Cardiac fibroblast (primary cell): ENCODE data around the gene SETMAR.

Source experiments
- DNase-seq, 2 donors: peaks; one replicate each; pipeline versions ENCODE4 v3.0.0 to v3.0.0-alpha.2; 2010; ENCODE audit warnings: low read depth in 2 of 2
- H3K4me3 ChIP-seq, 2 donors: replicated peaks in 1 of 2; 1 replicate in 1 of 2; 2 replicates in 1 of 2; pipeline ENCODE4 v1.5.1; 2011; ENCODE audit warnings: low read depth in 2 of 2, low read length in 2 of 2, mild to moderate bottlenecking in 2 of 2, moderate library complexity in 1 of 2
- CTCF ChIP-seq: IDR thresholded peaks from one replicate; pipeline ENCODE4 v1.5.1; 2011; ENCODE audit warnings: low read depth, mild to moderate bottlenecking, low read length, inconsistent platforms

Gene SETMAR

DNA sequence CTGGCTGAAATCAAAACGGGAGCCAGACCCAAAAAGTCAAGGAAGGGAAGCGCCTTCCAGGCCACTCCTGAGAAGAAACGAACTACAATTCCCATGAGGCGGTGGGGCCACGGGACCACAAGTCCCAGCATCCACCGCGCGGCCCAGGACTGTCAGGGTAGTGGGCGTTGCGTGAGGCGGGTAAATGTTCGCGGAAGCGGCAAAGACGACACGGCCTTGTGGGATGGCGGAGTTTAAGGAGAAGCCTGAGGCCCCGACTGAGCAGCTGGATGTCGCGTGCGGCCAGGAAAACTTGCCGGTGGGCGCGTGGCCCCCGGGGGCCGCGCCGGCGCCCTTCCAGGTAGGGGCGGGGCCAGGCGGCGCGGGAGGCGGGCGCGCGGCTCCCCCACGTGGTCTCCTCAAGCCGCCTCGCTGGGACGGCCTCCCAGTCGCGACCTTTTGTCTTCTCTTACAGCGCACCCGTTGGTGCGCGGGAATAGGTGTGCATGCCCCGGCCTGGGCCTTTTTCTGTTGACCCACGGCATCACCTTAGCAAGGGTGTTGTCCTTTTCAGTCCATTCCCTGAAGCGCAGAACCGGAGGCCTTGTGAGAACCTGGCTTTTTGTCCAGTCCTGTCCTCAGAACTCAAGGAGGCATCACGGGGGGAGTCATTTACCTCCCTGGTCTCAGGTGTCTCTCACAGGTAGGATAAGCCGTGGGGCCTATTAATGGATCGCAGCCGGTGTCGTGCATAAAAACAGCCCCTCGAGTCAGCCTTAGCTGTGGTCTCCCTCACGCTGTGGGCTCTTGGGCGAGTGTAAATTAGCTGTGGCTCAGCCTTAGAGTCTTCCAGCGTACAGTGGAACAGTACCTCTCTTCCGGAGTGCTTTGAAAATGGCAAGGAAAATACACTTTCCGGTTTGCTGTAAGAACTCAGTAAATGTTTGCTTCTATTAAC is at the start of gene SETMAR:
TSS of gene SETMAR (plus strand) at position 183 of the 937 bp plus-strand sequence. CDS start at position 185, 2 bp downstream.
- H3K4me3 ChIP-seq, result peak within 1 kb of the TSS; percentile 69 to 81
- DNase-seq, result peak; percentile 92 to 93
- TF ChIP-seq CTCF, result no peak

- no peak overlapping the region for H3K4me3 ChIP-seq
- no peak for TF ChIP-seq CTCF
- DNase-seq, result no peak
Observed at GRCh38 chr3:4261406-4261805, 41.8 kb upstream of the SETMAR start.

GRCh38 chr3:4264040-4264439 is 39.1 kb upstream of the SETMAR start:
- TF ChIP-seq CTCF, result no peak
- H3K4me3 ChIP-seq, result no peak overlapping the region
- DNase-seq, result no peak

DNA sequence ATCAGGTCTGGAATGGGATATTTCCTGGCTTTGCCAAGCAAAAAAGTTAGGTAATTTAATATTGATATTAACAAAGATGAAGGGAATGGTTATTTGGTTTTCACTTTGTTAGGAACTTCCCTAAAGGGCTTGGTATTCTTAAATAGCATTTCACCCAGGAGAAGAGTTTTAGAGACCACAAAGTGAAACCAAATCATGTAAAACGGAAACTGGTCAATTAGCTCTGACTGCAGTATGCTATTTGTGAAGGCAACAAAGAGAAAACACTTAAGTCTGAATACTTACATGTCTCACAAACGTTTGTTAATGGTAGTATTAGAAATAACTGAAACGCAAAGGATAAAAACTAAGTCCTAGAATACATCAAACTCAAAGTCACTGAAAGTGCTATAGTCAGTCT is 32.4 kb upstream of the SETMAR start:
- TF ChIP-seq CTCF, result no peak
- no peak overlapping the region for H3K4me3 ChIP-seq
- no peak for DNase-seq

- no peak overlapping the region for H3K4me3 ChIP-seq
- DNase-seq, result peak; percentile 23 to 52
- TF ChIP-seq CTCF, result peak; percentile 33
Observed at GRCh38 chr3:4271834-4272233, 31.3 kb upstream of the SETMAR start.

GRCh38 chr3:4279516-4280105 is 23.6 kb upstream of the SETMAR start:
- H3K4me3 ChIP-seq, result no peak overlapping the region
- no peak for TF ChIP-seq CTCF
- DNase-seq, result no peak
